Measurements from ENCODE around the gene STYXL1.
"Not testable (repeated sequence)": the region's sequence is repeated elsewhere in the genome, so short reads cannot be mapped to it uniquely, and the experiment has no call there.

STYXL1 gene

DNA sequence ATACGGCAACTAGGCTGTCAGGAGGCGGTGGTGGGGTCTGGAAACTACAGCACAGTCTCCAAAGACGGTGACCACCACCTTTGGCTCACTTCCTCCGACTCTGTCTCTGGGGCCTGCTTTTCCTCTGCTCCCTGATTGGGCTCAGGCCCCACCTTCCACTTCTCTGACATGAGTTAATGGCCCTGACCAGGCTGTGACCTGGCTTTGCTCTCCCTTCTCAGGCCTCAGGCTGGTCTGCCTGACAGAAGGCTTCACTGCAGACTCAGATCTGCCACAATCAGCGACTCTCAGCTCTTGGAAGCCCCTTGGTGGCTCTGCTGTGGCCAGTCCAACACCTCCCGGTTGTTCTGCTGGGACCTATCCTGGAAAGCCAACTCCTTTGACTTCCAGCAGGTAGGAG lies 7.7 kb downstream of the STYXL1 start:
- no peak overlapping the region for H3K4ac ChIP-seq (ENCODE audit: low read length)
- peaks cover 0 to 20% of the 10 kb centered on the region in 2 donors for H3K36me3 ChIP-seq (replicated peaks in 1 of 2; ENCODE audit: control insufficient read depth in 2 of 2, insufficient read depth in 2 of 2, low read length in 2 of 2)
- no peak overlapping the region for H2BK15ac ChIP-seq (ENCODE audit: low read length)
- H2BK120ac ChIP-seq (ENCODE audit: low read depth, low read length) = no peak overlapping the region
- no peak overlapping the region for H3K27ac ChIP-seq (replicated peaks; ENCODE audit: low read length)
- no peak overlapping the region for H3K23ac ChIP-seq (ENCODE audit: low read depth, low read length, poor library complexity)
- no peak overlapping the region for H3K18ac ChIP-seq (ENCODE audit: low read length)
- no peak overlapping the region for H4K8ac ChIP-seq (ENCODE audit: low read depth, low read length)
- H2BK5ac ChIP-seq (ENCODE audit: low read length) = no peak overlapping the region
- no peak overlapping the region for H3K4me3 ChIP-seq (ENCODE audit: low read length in 2 of 2)
- no peaks in the 10 kb centered on the region for H3K27me3 ChIP-seq (ENCODE audit: control insufficient read depth in 3 of 3, insufficient read depth in 3 of 3, low read depth in 1 of 3, low read length in 3 of 3)
- no peaks in the 10 kb centered on the region for H3K79me1 ChIP-seq (ENCODE audit: low read depth, low read length)
- H3K4me2 ChIP-seq (ENCODE audit: insufficient read depth, low read length, poor library complexity, severe bottlenecking) = no peak overlapping the region
- DNase-seq (ENCODE audit: low spot score) = no peak
- no peak overlapping the region for H3K14ac ChIP-seq (ENCODE audit: low read length)
- no peaks in the 10 kb centered on the region for H3K4me1 ChIP-seq (ENCODE audit: control insufficient read depth in 2 of 2, insufficient read depth in 1 of 2, low read depth in 1 of 2, low read length in 2 of 2)
- no peaks in the 10 kb centered on the region for H3K9me3 ChIP-seq (replicated peaks in 1 of 2; ENCODE audit: control insufficient read depth in 2 of 2, insufficient read depth in 1 of 2, low read depth in 1 of 2, low read length in 2 of 2)
- H2AK5ac ChIP-seq (ENCODE audit: low read depth, low read length) = no peak overlapping the region
- no CpG with 5 or more reads among the region's 6 CpGs for WGBS, 2 donors (ENCODE audit: extremely low coverage in 2 of 2, insufficient read length in 2 of 2, insufficient replicate concordance in 1 of 2)
- H3K9ac ChIP-seq (ENCODE audit: low read depth, low read length, poor library complexity) = no peak overlapping the region
- no peak overlapping the region for H2BK12ac ChIP-seq (ENCODE audit: low read length)
- H4K91ac ChIP-seq (ENCODE audit: low read depth, low read length, poor library complexity) = no peak overlapping the region
- no peak overlapping the region for H2AFZ ChIP-seq (ENCODE audit: low read length)

DNA sequence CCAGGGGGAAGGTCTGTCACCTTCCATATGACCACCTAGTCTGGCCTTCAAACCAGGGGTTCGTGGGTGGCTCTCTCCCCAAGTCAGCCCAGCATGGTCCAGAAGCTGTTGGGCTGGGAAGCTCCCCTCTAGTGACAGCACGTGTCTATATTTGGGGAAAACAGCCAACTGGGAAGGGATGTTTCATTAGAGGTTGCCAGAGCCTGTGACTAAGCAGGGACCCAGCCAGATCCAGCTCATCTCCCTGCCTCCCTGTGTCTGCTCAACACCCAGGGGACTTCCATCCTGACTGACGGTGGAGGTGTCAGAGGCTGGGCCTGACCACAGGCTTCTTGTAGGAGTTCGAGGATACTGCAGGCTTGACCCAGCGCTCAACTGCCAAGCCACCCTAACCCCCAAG lies 10.5 kb downstream of the STYXL1 start:
- Histone ChIP-seq H2BK120ac (ENCODE audit: low read depth, low read length) (no peak overlapping the region), H3K23ac (ENCODE audit: low read depth, low read length, poor library complexity) (peak overlapping the region; percentile 18), H4K8ac (ENCODE audit: low read depth, low read length) (no peak overlapping the region), H3K14ac (ENCODE audit: low read length) (no peak overlapping the region), H3K9me3 (replicated peaks in 1 of 2; ENCODE audit: control insufficient read depth in 2 of 2, insufficient read depth in 1 of 2, low read depth in 1 of 2, low read length in 2 of 2) (peaks cover 0 to 2% of the 10 kb centered on the region in 2 donors), H3K18ac (ENCODE audit: low read length) (no peak overlapping the region), H2BK5ac (ENCODE audit: low read length) (no peak overlapping the region), H2AFZ (ENCODE audit: low read length) (no peak overlapping the region), H3K4me3 (ENCODE audit: low read length in 2 of 2) (no peak overlapping the region), H3K4ac (ENCODE audit: low read length) (no peak overlapping the region), H2AK5ac (ENCODE audit: low read depth, low read length) (no peak overlapping the region), H3K36me3 (replicated peaks in 1 of 2; ENCODE audit: control insufficient read depth in 2 of 2, insufficient read depth in 2 of 2, low read length in 2 of 2) (peaks cover 0 to 16% of the 10 kb centered on the region in 2 donors), H3K4me1 (ENCODE audit: control insufficient read depth in 2 of 2, insufficient read depth in 1 of 2, low read depth in 1 of 2, low read length in 2 of 2) (no peaks in the 10 kb centered on the region), H2BK12ac (ENCODE audit: low read length) (no peak overlapping the region), H4K91ac (ENCODE audit: low read depth, low read length, poor library complexity) (no peak overlapping the region), H3K27me3 (ENCODE audit: control insufficient read depth in 3 of 3, insufficient read depth in 3 of 3, low read depth in 1 of 3, low read length in 3 of 3) (no peaks in the 10 kb centered on the region), H3K27ac (replicated peaks; ENCODE audit: low read length) (no peak overlapping the region), H3K9ac (ENCODE audit: low read depth, low read length, poor library complexity) (no peak overlapping the region), H2BK15ac (ENCODE audit: low read length) (no peak overlapping the region), H3K4me2 (ENCODE audit: insufficient read depth, low read length, poor library complexity, severe bottlenecking) (no peak overlapping the region), H3K79me1 (ENCODE audit: low read depth, low read length) (no peaks in the 10 kb centered on the region)
- DNase-seq (ENCODE audit: low spot score) = no peak
- WGBS, 2 donors (ENCODE audit: extremely low coverage in 2 of 2, insufficient read length in 2 of 2, insufficient replicate concordance in 1 of 2) = no CpG with 5 or more reads among the region's 5 CpGs

DNA sequence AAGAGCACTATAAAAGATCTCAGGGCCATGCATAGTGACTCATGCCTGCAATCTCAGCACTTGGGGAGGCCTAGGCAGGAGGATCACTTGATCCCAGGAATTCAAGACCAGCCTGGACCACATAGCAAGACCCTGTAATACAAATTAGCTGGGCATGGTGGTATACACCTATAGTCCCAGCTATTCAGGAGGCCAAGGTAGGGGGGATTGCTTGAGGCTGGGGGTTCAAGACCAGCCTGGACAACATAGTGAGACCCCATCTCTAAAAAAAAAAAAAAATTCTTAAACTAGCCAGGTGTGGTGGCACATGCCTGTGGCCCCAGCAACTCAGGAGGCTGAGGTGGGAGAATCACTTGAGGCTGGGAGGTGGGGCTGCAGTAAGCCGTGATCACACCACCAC lies 15.8 kb downstream of the STYXL1 start:
- Histone ChIP-seq H2BK15ac (ENCODE audit: low read length) (no peak overlapping the region), H3K4me3 (ENCODE audit: low read length in 2 of 2) (no peak overlapping the region), H4K8ac (ENCODE audit: low read depth, low read length) (no peak overlapping the region), H2BK5ac (ENCODE audit: low read length) (no peak overlapping the region), H3K9ac (ENCODE audit: low read depth, low read length, poor library complexity) (no peak overlapping the region), H2BK120ac (ENCODE audit: low read depth, low read length) (no peak overlapping the region), H3K14ac (ENCODE audit: low read length) (no peak overlapping the region), H3K27ac (replicated peaks; ENCODE audit: low read length) (no peak overlapping the region), H3K27me3 (ENCODE audit: control insufficient read depth in 3 of 3, insufficient read depth in 3 of 3, low read depth in 1 of 3, low read length in 3 of 3) (no peaks in the 10 kb centered on the region), H3K4me2 (ENCODE audit: insufficient read depth, low read length, poor library complexity, severe bottlenecking) (no peak overlapping the region), H3K18ac (ENCODE audit: low read length) (no peak overlapping the region), H3K36me3 (replicated peaks in 1 of 2; ENCODE audit: control insufficient read depth in 2 of 2, insufficient read depth in 2 of 2, low read length in 2 of 2) (peaks cover 9 to 24% of the 10 kb centered on the region in 2 donors), H2AK5ac (ENCODE audit: low read depth, low read length) (no peak overlapping the region), H3K4me1 (ENCODE audit: control insufficient read depth in 2 of 2, insufficient read depth in 1 of 2, low read depth in 1 of 2, low read length in 2 of 2) (no peaks in the 10 kb centered on the region), H4K91ac (ENCODE audit: low read depth, low read length, poor library complexity) (no peak overlapping the region), H3K9me3 (replicated peaks in 1 of 2; ENCODE audit: control insufficient read depth in 2 of 2, insufficient read depth in 1 of 2, low read depth in 1 of 2, low read length in 2 of 2) (peaks cover 0 to 2% of the 10 kb centered on the region in 2 donors), H3K23ac (ENCODE audit: low read depth, low read length, poor library complexity) (no peak overlapping the region), H3K4ac (ENCODE audit: low read length) (no peak overlapping the region), H2AFZ (ENCODE audit: low read length) (no peak overlapping the region), H2BK12ac (ENCODE audit: low read length) (no peak overlapping the region), H3K79me1 (ENCODE audit: low read depth, low read length) (no peaks in the 10 kb centered on the region)
- WGBS, 2 donors (ENCODE audit: extremely low coverage in 2 of 2, insufficient read length in 2 of 2, insufficient replicate concordance in 1 of 2) = no CpG with 5 or more reads among the region's 1 CpG
- no peak for DNase-seq (ENCODE audit: low spot score)

DNA sequence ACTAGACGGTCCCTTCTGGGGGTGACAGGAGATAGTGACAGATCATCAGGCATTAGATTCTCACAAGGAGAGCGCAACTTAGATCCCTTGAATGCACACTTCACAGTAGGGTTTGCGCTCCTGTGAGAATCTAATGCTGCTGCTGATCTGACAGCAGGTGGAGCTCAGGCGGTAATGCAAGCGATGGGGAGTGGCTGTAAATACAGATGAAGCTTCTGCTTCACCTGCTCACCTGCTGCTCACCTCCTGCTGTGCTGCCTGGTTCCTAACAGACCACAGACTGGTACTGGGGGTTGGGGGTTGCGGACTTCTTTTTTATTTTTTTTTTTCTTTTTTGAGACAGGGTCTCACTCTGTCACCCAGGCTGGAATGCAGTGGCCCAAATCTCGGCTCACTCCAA lies 18.1 kb downstream of the STYXL1 start:
- H3K4me2 ChIP-seq (ENCODE audit: insufficient read depth, low read length, poor library complexity, severe bottlenecking); H3K4me1 ChIP-seq (ENCODE audit: control insufficient read depth in 2 of 2, insufficient read depth in 1 of 2, low read depth in 1 of 2, low read length in 2 of 2); H3K14ac ChIP-seq (ENCODE audit: low read length); H2BK120ac ChIP-seq (ENCODE audit: low read depth, low read length); H2AK5ac ChIP-seq (ENCODE audit: low read depth, low read length); H2BK12ac ChIP-seq (ENCODE audit: low read length); H3K18ac ChIP-seq (ENCODE audit: low read length); H3K9ac ChIP-seq (ENCODE audit: low read depth, low read length, poor library complexity); H3K4me3 ChIP-seq (ENCODE audit: low read length in 2 of 2); H2BK5ac ChIP-seq (ENCODE audit: low read length); H3K4ac ChIP-seq (ENCODE audit: low read length); H2BK15ac ChIP-seq (ENCODE audit: low read length); H3K27ac ChIP-seq (replicated peaks; ENCODE audit: low read length); H2AFZ ChIP-seq (ENCODE audit: low read length); H4K8ac ChIP-seq (ENCODE audit: low read depth, low read length); H3K27me3 ChIP-seq (ENCODE audit: control insufficient read depth in 3 of 3, insufficient read depth in 3 of 3, low read depth in 1 of 3, low read length in 3 of 3); H4K91ac ChIP-seq (ENCODE audit: low read depth, low read length, poor library complexity); H3K9me3 ChIP-seq (replicated peaks in 1 of 2; ENCODE audit: control insufficient read depth in 2 of 2, insufficient read depth in 1 of 2, low read depth in 1 of 2, low read length in 2 of 2); DNase-seq (ENCODE audit: low spot score); H3K79me1 ChIP-seq (ENCODE audit: low read depth, low read length); H3K23ac ChIP-seq (ENCODE audit: low read depth, low read length, poor library complexity): not testable (repeated sequence)
- no CpG with 5 or more reads among the region's 7 CpGs for WGBS, 2 donors (ENCODE audit: extremely low coverage in 2 of 2, insufficient read length in 2 of 2, insufficient replicate concordance in 1 of 2)
- peaks cover 9 to 33% of the 10 kb centered on the region in 2 donors for H3K36me3 ChIP-seq (replicated peaks in 1 of 2; ENCODE audit: control insufficient read depth in 2 of 2, insufficient read depth in 2 of 2, low read length in 2 of 2)
